HG03025 (cell line): ENCODE data around the gene WLS.

Source experiments
- ATAC-seq: cut with Tn5 transposase; IDR thresholded peaks from one replicate; pipeline ENCODE4 v1.9.1; 2021; ENCODE audit warnings: mild to moderate bottlenecking, moderate library complexity; ENCODE audit not compliant: unreplicated experiment, low FRiP score

The WLS gene

GRCh38 chr1:68107771-68108170 is 124.6 kb downstream of the WLS start:
- ATAC-seq: no peak

- no peak for ATAC-seq
These were observed 128.3 kb downstream of the WLS start for GRCh38 chr1:68103884-68104554.

DNA sequence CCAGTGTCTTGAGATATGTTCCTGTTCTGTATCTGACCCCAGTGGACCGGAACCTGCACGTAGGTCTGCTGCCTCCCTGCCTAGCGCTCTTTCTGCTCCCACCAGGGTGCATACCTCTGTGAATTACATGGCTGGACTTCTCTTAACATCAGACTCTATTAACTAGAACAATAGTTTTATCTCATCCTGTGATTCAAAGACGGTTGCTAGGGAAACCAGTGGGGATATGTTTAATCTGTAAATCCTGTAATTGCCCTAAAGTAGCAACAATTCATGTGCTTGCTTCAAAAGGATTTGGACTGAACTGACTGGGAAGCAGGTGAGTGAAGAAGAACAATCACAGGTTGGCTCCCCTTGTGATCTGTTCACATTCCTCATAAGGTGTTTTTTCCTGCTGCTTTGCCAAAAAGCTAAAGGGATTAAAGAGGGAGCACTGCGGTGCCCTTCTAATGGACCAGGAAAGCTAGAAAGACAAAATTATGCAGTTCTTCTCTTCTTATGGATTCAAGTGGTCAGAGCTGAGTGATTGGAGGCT is 129.2 kb downstream of the WLS start:
- ATAC-seq: no peak

- ATAC-seq: no peak
These were observed 130.5 kb downstream of the WLS start for GRCh38 chr1:68101829-68102228.

- no peak for ATAC-seq
These were observed 131.8 kb downstream of the WLS start for GRCh38 chr1:68100571-68100970.

GRCh38 chr1:68093737-68094136 is 138.6 kb downstream of the WLS start:
- ATAC-seq: no peak

GRCh38 chr1:68087184-68087583 is 145.1 kb downstream of the WLS start:
- no peak for ATAC-seq

GRCh38 chr1:68085752-68086151 is 146.6 kb downstream of the WLS start:
- no peak for ATAC-seq

DNA sequence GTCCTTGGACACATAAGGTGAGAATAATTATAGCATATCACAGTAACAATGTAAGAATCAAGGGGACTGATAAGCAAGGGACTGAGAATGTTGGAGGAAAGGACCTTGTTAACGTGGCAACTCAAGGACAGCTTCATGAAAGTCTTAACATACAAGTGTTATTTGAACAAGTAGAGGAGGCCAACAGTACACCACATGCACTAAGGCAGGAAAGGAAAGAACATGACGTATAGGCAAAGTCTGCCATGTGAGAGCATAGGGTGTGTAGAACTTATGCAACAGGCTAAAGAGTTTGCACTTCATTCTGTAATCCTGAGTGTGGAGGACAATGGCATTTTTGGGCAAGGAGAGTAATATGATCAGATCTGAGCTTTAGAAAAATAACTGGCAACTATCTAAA is 148.6 kb downstream of the WLS start:
- ATAC-seq: no peak

- no peak for ATAC-seq
These were observed 150.5 kb downstream of the WLS start for GRCh38 chr1:68081775-68082283.

DNA sequence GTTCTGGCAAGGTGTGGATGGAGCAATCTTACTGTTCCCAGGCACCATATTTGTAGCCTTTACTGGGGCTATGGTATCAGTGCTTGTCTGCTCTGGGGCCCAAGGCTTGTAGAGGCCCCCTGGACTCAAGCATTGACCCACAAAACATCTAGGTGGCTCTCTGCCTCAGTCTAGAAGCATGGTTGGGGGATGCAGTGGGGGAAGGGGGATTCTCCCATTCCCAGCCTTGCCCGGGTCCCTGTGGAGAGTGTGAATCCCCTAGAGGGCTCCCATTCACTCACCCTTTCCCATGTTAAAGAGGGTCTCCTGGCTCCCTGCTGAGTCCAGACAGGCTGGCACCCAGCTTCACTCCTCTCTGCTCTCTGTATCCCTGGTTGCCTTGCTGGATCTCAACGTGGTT is 153.7 kb downstream of the WLS start:
- no peak for ATAC-seq
